H1 (cell line): ENCODE measurements around the gene CACNB4. TPM values are rescaled to one million over a fixed set of nuclear protein-coding genes. Genes with fewer than 3 reads are reported as not detected.

Experiments
- CTCF ChIA-PET: fragments of 300-600 bp; sonication (Branson Sonifier 250); formaldehyde crosslinking; loops from one replicate; lab custom pipeline; 2021; ENCODE audit not compliant: partially characterized antibody; lab: Charles Lee
- POLR2A ChIA-PET: fragments of 300-600 bp; sonication (Branson Sonifier 250); formaldehyde crosslinking; loops from one replicate; lab custom pipeline; 2021; ENCODE audit warnings: inconsistent platforms; ENCODE audit not compliant: partially characterized antibody; lab: Charles Lee
- DNase-seq, 2 experiments: peaks; one replicate each; pipeline versions ENCODE4 v3.0.0 to v3.0.0-alpha.2; 2010 to 2022; ENCODE audit warnings: low spot score in 2 of 2, low read depth in 1 of 2, mixed read lengths in 1 of 2
- FAIRE-seq: peaks from 2 replicates; lab custom pipeline; 2011; peaks lifted over from hg19 to GRCh38; lab: Jason Lieb, UNC
- H2AFZ ChIP-seq: 2 replicates; pipeline ENCODE4 v1.8.1; 2012; ENCODE audit warnings: low read length, inconsistent platforms
- H2AK5ac ChIP-seq: 2 replicates; pipeline ENCODE4 v1.6.1; 2013; ENCODE audit warnings: low read depth, low read length
- H2BK120ac ChIP-seq: replicated peaks from 2 replicates; pipeline ENCODE3; 2013; ENCODE audit warnings: low read depth, low read length, inconsistent platforms
- H2BK12ac ChIP-seq: 2 replicates; pipeline ENCODE4 v1.6.1; 2013; ENCODE audit warnings: low read depth, low read length
- H2BK15ac ChIP-seq: 2 replicates; pipeline ENCODE4 v1.6.1; 2013; ENCODE audit warnings: low read length
- H2BK20ac ChIP-seq: 2 replicates; pipeline ENCODE4 v1.6.1; 2013; ENCODE audit warnings: low read length
- H2BK5ac ChIP-seq: 2 replicates; pipeline ENCODE4 v1.6.1; 2013; ENCODE audit warnings: low read depth, low read length
- H3K14ac ChIP-seq: 2 replicates; pipeline ENCODE4 v1.6.1; 2013; ENCODE audit warnings: inconsistent platforms; ENCODE audit not compliant: insufficient read length
- H3K18ac ChIP-seq: 2 replicates; pipeline ENCODE4 v1.6.1; 2013; ENCODE audit warnings: low read length; ENCODE audit errors: extremely low read depth
- H3K23ac ChIP-seq: 2 replicates; pipeline ENCODE4 v1.6.1; 2013; ENCODE audit warnings: inconsistent platforms; ENCODE audit not compliant: insufficient read length
- H3K23me2 ChIP-seq: 2 replicates; pipeline ENCODE4 v1.6.1; 2013; ENCODE audit warnings: low read depth, low read length
- H3K27ac ChIP-seq: 2 replicates; pipeline ENCODE4 v1.6.1; 2011; ENCODE audit warnings: low read depth, low read length, inconsistent platforms
- H3K27me3 ChIP-seq, 4 experiments: replicated peaks in 1 of 4; 1 replicate in 1 of 4; 2 replicates in 3 of 4; pipeline versions ENCODE4 v1.6.1 to v1.8.1; 2011 to 2013; ENCODE audit warnings: low read length in 3 of 4, mild to moderate bottlenecking in 3 of 4, inconsistent platforms in 2 of 4, mixed read lengths in 2 of 4, moderate library complexity in 1 of 4; ENCODE audit not compliant: control insufficient read depth in 3 of 4, insufficient read depth in 3 of 4; ENCODE audit errors: extremely low read depth in 1 of 4
- H3K36me3 ChIP-seq, 4 experiments: 2 replicates each; pipeline versions ENCODE4 v1.6.1 to v1.8.1; 2011 to 2013; ENCODE audit warnings: mild to moderate bottlenecking in 4 of 4, low read length in 3 of 4, moderate library complexity in 2 of 4, control low read depth in 1 of 4, inconsistent platforms in 1 of 4; ENCODE audit not compliant: insufficient read depth in 4 of 4, control insufficient read depth in 2 of 4
- H3K4ac ChIP-seq: replicated peaks from 2 replicates; pipeline ENCODE3; 2013; ENCODE audit warnings: low read length, low read depth, mixed read lengths, inconsistent platforms; ENCODE audit not compliant: insufficient read length
- H3K4me1 ChIP-seq, 4 experiments: replicated peaks in 1 of 4; 1 replicate in 1 of 4; 2 replicates in 3 of 4; pipeline versions ENCODE4 v1.6.1 to v1.8.1; 2011 to 2013; ENCODE audit warnings: low read length in 3 of 4, inconsistent platforms in 2 of 4, mixed read lengths in 1 of 4; ENCODE audit not compliant: insufficient read depth in 4 of 4, control insufficient read depth in 3 of 4
- H3K4me2 ChIP-seq, 2 experiments: 2 replicates each; pipeline versions ENCODE4 v1.6.1 to v1.8.1; 2011 to 2013; ENCODE audit warnings: low read depth in 2 of 2, low read length in 2 of 2, control low read depth in 1 of 2, inconsistent platforms in 1 of 2, mild to moderate bottlenecking in 1 of 2; ENCODE audit not compliant: insufficient read depth in 1 of 2
- H3K4me3 ChIP-seq, 4 experiments: fragments of 200-600, 300-600 bp in 1 of 4; sonication (generic), shearing (Covaris generic), sonication (Bioruptor Twin) in 1 of 4; 2 replicates each; pipeline versions ENCODE4 v1.5.1 to v1.8.1; 2011 to 2016; ENCODE audit warnings: low read length in 4 of 4, low read depth in 3 of 4, control low read depth in 2 of 4, inconsistent platforms in 2 of 4, mild to moderate bottlenecking in 2 of 4, mixed read lengths in 1 of 4, moderate library complexity in 1 of 4; ENCODE audit not compliant: insufficient read depth in 2 of 4; ENCODE audit errors: extremely low read depth in 1 of 4
- H3K56ac ChIP-seq: replicated peaks from 2 replicates; pipeline ENCODE3; 2013; ENCODE audit warnings: low read depth, mild to moderate bottlenecking, mixed read lengths, low read length, inconsistent platforms; ENCODE audit not compliant: insufficient read length
- H3K79me1 ChIP-seq: 2 replicates; pipeline ENCODE4 v1.6.1; 2013; ENCODE audit warnings: low read depth, low read length, control low read depth
- H3K79me2 ChIP-seq, 2 experiments: 2 replicates each; pipeline versions ENCODE4 v1.6.1 to v1.8.1; 2012 to 2013; ENCODE audit warnings: low read length in 2 of 2, mild to moderate bottlenecking in 2 of 2, inconsistent platforms in 1 of 2; ENCODE audit not compliant: insufficient read depth in 2 of 2, control insufficient read depth in 1 of 2
- H3K9ac ChIP-seq, 4 experiments: replicated peaks in 1 of 4; 1 replicate in 1 of 4; 2 replicates in 3 of 4; pipeline versions ENCODE4 v1.6.1 to v1.8.1; 2011 to 2013; ENCODE audit warnings: low read depth in 3 of 4, low read length in 3 of 4, control low read depth in 2 of 4, mild to moderate bottlenecking in 2 of 4, moderate library complexity in 2 of 4, inconsistent platforms in 1 of 4; ENCODE audit errors: extremely low read depth in 1 of 4
- H3K9me3 ChIP-seq, 2 experiments: 2 replicates each; pipeline versions ENCODE4 v1.6.1 to v1.8.1; 2012 to 2013; ENCODE audit warnings: mild to moderate bottlenecking in 2 of 2, moderate library complexity in 2 of 2, control low read depth in 1 of 2, inconsistent platforms in 1 of 2, low read depth in 1 of 2, low read length in 1 of 2, mixed read lengths in 1 of 2; ENCODE audit not compliant: insufficient read depth in 2 of 2
- H4K20me1 ChIP-seq, 2 experiments: replicated peaks in 1 of 2; 2 replicates each; pipeline versions ENCODE3 to v1.8.1; 2011 to 2013; ENCODE audit warnings: inconsistent platforms in 2 of 2, low read length in 2 of 2, mild to moderate bottlenecking in 1 of 2; ENCODE audit not compliant: insufficient read depth in 2 of 2, control insufficient read depth in 1 of 2
- H4K5ac ChIP-seq: 2 replicates; pipeline ENCODE4 v1.6.1; 2013; ENCODE audit warnings: low read length, low read depth, mixed read lengths, inconsistent platforms; ENCODE audit not compliant: insufficient read length
- H4K8ac ChIP-seq: 2 replicates; pipeline ENCODE4 v1.8.0; 2013; ENCODE audit warnings: mild to moderate bottlenecking, moderate library complexity, low read length, inconsistent platforms; ENCODE audit not compliant: insufficient read depth; ENCODE audit errors: extremely low read depth
- H4K91ac ChIP-seq: replicated peaks from 2 replicates; pipeline ENCODE3; 2013; ENCODE audit warnings: low read length, mixed read lengths, inconsistent platforms; ENCODE audit not compliant: insufficient read length
- GABPA ChIP-seq: IDR thresholded peaks from 2 replicates; pipeline ENCODE4 v1.6.1; 2011; ENCODE audit warnings: mild to moderate bottlenecking, low read length, moderate library complexity, borderline replicate concordance; ENCODE audit not compliant: insufficient read depth
- NRF1 ChIP-seq: IDR thresholded peaks from 2 replicates; pipeline ENCODE4 v1.6.1; 2011; ENCODE audit warnings: mild to moderate bottlenecking, low read depth, low read length, improper control_type of control experiment
- POLR2A ChIP-seq, 2 experiments: IDR thresholded peaks; 1 replicate in 1 of 2; 2 replicates in 1 of 2; pipeline ENCODE4 v1.6.1; 2011; ENCODE audit warnings: low read depth in 2 of 2, low read length in 2 of 2, mild to moderate bottlenecking in 2 of 2; ENCODE audit errors: control extremely low read depth in 1 of 2
- RFX5 ChIP-seq: IDR thresholded peaks from 2 replicates; pipeline ENCODE4 v1.6.1; 2011; ENCODE audit warnings: low read depth, low read length, improper control_type of control experiment, borderline replicate concordance
- TAF1 ChIP-seq: IDR thresholded peaks from 2 replicates; pipeline ENCODE4 v1.6.1; 2011; ENCODE audit warnings: mild to moderate bottlenecking, low read depth, low read length
- TCF12 ChIP-seq: IDR thresholded peaks from 2 replicates; pipeline ENCODE4 v1.6.1; 2011; ENCODE audit warnings: low read depth, mild to moderate bottlenecking, low read length
- YY1 ChIP-seq: IDR thresholded peaks from 2 replicates; pipeline ENCODE4 v1.6.1; 2011; ENCODE audit warnings: low read depth, mild to moderate bottlenecking, low read length
- ZNF274 ChIP-seq: IDR thresholded peaks from 2 replicates; pipeline ENCODE4 v1.7.0; 2012; ENCODE audit warnings: low read length, borderline replicate concordance; ENCODE audit errors: extremely low read depth
- WGBS, 2 experiments: shearing (Covaris generic) in 1 of 2; methylation state at CpG; one replicate each; pipeline versions ENCODE4 v1.1.6 to v1.1.7; 2013 to 2015; ENCODE audit warnings: low lambda C conversion rate in 2 of 2, mixed read lengths in 2 of 2, inconsistent platforms in 1 of 2, low coverage in 1 of 2, missing lambda C conversion rate in 1 of 2; ENCODE audit not compliant: insufficient replicate concordance in 2 of 2, insufficient coverage in 1 of 2, insufficient read length in 1 of 2; ENCODE audit errors: extremely low coverage in 1 of 2, missing lambda C conversion rate in 1 of 2; 5-methylcytosine and 5-hydroxymethylcytosine counted together
- polyA plus RNA-seq, 7 experiments: library from polyadenylated mRNA; depleted of rRNA in 3 of 7; stranded (reverse) in 5 of 7; unstranded in 2 of 7; fragments of >200 nt in 5 of 7; fragments of 200-250 nt in 2 of 7; gene quantifications; 1 replicate in 5 of 7; 2 replicates in 1 of 7; 4 replicates in 1 of 7; pipeline versions ENCODE4 v1.2.1 to v1.2.3, GENCODE V29; 2011 to 2013; ENCODE audit warnings: missing spikeins in 2 of 7, mixed read lengths in 2 of 7
- total RNA-seq: library from RNA; stranded (reverse); fragmentation: NEBNext Ultra II Directional; extraction: Animal tissue kit (Norgen Biotek cat#: 25700); gene quantifications from 2 replicates; pipeline ENCODE4 v1.2.1, GENCODE V29; 2021

The CACNB4 gene
- total and polyA plus RNA-seq, 2 of the 8 experiments (the other 6 are each of a cell fraction or from before 2014, with no cell fraction given): 2.0 to 4.0 TPM

DNA sequence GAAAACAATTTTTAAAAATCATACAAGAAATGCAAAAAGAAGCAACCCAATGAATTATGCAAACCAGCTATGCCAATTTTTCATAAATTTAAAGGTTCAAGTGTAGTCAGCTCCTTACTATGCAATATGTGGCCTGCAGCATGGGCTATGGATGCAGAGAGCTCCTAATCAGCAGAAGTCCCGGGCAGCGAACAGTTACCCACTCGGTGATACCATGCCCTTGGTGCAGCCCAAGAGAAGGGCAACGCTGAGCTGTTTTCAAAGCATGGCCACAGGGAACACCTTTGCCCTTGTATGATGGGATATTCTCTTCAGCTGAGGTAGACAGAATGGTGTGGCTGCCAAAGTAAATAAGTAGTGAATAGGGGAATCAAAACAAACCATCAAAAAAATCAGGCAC is 253.4 kb downstream of the CACNB4 start:
- Histone ChIP-seq H3K23ac (no peak overlapping the region), H3K79me2 (no peaks in the 10 kb centered on the region), H2BK120ac (no peak overlapping the region), H3K27me3 (no peaks in the 10 kb centered on the region), H3K9me3 (no peaks in the 10 kb centered on the region), H2BK20ac (no peak overlapping the region), H4K8ac (no peak overlapping the region), H4K91ac (no peak overlapping the region), H3K4ac (no peak overlapping the region), H3K23me2 (no peaks in the 10 kb centered on the region), H3K27ac (no peak overlapping the region), H3K36me3 (no peaks in the 10 kb centered on the region), H2BK5ac (no peak overlapping the region), H4K5ac (no peak overlapping the region), H3K9ac (no peak overlapping the region), H3K4me1 (no peaks in the 10 kb centered on the region), H2AFZ (no peak overlapping the region), H3K18ac (no peak overlapping the region), H2BK15ac (no peak overlapping the region), H2BK12ac (no peak overlapping the region), H3K4me3 (no peak overlapping the region), H3K56ac (no peak overlapping the region), H4K20me1 (no peaks in the 10 kb centered on the region), H3K4me2 (no peak overlapping the region), H2AK5ac (no peak overlapping the region), H3K79me1 (no peaks in the 10 kb centered on the region), H3K14ac (no peak overlapping the region)
- ChIA-PET CTCF (interaction anchor here (0.9 to 1.6 kb wide), 3 partner anchors 22 to 201 kb away, joined by 3 read pairs; no protein-coding TSS in a partner anchor), POLR2A (interaction anchor here (1.0 to 1.2 kb wide), 2 partner anchors 18 to 41 kb away, joined by 3 to 6 read pairs; partner anchors contain the start of gene ARL5A)
- no peak for DNase-seq
- no peak for TF ChIP-seq ZNF274
- no peak for TF ChIP-seq RFX5
- no peak for TF ChIP-seq TAF1
- TF ChIP-seq YY1: no peak
- TF ChIP-seq POLR2A (IDR thresholded peaks at IDR 0.05; ENCODE audit: control extremely low read depth in 1 of 2, low read depth in 2 of 2, low read length in 2 of 2): no peak
- no peak for TF ChIP-seq NRF1
- no peak for TF ChIP-seq TCF12
- TF ChIP-seq GABPA: no peak
- WGBS, 2 experiments: 93% methylated on average over 4 of the region's 4 CpGs; no CpG with 5 or more reads in 1 of the 2 experiments
- no peak for FAIRE-seq
